AG08395 (cell line): Measurements from ENCODE around the gene ANOS1.
"Not testable (repeated sequence)": the region's sequence is repeated elsewhere in the genome, so short reads cannot be mapped to it uniquely, and the experiment has no call there.

Experiments used
- DNase-seq: peaks from one replicate; pipeline ENCODE4 v3.0.0; 2012; ENCODE audit warnings: mixed read lengths, low spot score

The ANOS1 gene

DNA sequence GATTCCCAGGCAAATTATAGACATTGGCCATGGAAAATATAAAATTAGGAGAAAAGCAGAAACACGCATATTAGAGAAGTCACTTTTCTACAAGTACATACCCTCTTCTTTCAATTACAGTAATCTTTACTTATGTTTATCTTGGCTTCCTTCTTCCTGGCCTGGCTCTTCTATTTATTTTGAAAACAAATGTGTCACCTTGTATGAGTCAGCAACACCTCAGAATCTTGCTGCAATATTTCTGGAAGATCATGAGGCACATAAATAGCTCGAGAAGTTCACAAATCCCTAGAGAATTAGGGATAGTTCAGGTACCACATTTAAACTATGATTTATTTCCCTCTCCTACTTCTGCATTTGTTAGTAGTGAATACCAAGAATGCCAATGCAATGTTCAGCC is 124.6 kb downstream of the ANOS1 start:
- no peak for DNase-seq

DNA sequence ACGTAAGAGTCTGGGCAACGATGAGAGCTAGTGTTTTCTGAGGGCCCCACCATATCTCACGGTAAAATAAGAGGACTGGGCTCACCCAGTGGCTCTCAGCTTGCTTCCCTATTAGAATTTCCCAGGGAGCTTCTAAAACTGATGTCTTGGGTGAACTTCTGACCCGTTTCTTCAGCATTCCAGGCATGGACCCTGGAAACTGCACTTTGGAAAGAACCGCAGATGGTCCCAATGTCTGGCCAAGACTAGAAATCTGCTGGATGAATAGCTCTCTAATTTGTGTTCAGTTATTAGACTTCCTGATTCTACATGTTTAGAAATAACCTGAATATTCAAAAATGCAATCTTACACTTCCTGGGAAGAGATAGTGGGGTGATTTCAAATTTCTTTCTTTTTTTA is 127.8 kb downstream of the ANOS1 start:
- no peak for DNase-seq

- DNase-seq: no peak
Measured at GRCh38 chrX:8591501-8591900, 140.4 kb downstream of the ANOS1 start.

- no peak for DNase-seq
Measured at GRCh38 chrX:8586953-8587352, 145.0 kb downstream of the ANOS1 start.

DNA sequence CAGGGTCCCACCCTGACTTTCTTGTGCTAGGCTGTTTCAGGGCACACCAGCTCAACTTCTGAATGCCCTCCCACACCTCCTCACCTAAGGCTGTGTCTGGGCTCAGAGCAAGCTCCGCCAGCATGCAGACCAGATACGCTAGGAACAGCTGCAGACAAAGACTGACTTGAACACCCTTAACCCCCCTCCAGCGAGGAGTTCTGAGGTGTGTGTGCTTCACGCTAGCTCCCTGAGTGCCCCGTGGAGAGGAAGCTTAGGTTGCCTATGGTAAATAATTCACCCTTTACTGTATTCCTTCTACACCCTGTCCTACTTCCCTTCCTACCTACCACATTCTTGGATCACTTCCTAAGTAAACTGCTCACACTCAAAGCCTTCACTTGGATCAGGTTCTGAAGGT is 152.3 kb downstream of the ANOS1 start:
- no peak for DNase-seq

DNA sequence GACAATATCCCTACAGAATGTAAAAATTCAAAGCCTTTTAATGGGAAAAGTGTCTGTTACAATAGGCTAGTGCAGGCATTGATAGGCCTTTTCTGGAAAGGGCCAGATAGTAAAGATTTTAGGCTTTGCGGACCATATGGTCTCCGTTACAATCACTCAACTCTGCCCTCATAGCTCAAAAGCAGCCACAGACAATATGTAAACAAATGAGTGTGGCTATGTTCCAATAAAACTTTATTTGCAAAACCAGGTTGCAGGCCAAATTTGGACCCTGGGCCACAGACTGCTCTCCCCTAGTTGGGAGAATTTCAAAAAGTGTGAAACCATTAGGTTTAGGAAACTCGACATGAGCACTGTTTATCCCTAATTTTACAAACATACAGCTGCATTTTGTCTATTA is 155.1 kb downstream of the ANOS1 start:
- DNase-seq: no peak

DNA sequence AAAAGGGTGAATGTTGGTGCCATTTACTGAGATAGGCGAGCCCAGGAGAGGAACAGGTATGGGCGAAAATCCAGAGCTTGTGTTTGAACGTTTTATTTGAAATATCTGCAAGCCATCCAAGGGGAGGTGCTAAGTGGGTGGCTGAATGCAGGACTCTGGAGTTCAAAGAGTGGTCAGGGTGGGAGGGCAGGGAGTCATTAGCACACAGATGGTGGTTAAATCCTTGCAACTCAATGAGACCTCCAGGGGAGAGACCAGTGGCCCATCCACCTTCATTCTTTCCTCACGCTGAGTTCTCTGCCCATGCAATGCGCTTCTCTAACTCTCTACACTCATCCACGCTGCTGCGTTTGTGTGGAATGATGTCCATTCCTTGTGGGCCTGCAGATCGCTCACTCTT is 166.2 kb downstream of the ANOS1 start:
- DNase-seq: no peak

- no peak for DNase-seq
Measured at GRCh38 chrX:8548446-8548845, 183.5 kb downstream of the ANOS1 start.

DNA sequence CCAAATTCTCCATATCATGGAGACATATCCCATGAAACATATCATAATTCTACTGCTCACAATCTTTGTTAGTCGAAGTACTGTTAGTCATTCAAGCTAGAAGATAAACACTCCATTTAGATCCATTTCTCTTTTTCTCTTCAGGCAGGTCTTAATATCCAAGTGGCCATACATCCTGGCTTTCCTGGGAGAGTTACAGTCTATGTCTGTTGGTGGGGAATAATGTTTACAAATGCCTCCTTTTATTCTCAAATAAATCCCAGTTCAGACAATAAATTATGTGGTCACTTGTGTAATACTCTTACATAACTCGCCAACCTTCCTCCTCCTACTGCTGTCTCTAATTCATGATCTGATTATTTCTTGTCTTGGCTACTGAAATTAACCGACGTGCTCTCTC is 185.2 kb downstream of the ANOS1 start:
- DNase-seq: no peak

DNA sequence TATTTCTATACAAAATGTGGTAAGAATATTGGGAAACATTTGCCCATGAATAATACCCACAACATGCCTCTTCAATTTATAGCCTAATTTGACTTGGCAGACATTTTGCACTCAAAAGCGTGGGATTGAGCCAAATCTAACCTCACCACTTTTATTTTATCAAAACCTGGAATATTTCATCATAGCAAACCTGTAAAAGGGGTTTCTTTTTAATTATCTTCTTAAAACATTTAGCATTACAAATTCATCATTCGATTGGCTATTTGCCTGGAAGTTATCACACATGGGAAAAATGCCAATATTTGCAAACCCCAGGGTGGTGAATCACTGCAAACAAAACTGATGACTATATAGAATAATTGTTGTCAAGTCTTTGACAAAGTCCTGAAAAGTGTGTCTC is 211.1 kb downstream of the ANOS1 start:
- no peak for DNase-seq

- no peak for DNase-seq
Measured at GRCh38 chrX:8520178-8520577, 211.8 kb downstream of the ANOS1 start.

DNA sequence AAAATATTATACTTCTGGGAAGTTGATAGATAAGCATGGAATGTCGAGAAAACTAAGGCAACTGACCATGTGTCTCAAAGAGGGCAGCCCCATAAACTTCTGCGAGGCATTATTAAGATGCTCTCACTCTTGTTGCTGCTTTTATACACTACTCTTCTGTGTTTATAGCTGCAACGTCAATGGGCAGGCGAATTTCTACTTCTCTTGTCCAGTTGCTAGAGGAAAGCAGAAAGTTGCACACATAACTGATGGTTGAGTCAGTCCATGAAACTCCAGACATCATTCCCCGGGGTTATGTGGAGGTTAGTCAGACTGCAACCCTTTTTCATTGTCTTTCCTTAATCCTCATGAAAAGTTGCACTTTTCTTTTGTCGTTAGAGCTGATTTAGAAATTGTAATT is 227.5 kb downstream of the ANOS1 start:
- no peak for DNase-seq

GRCh38 chrX:8502101-8502500 is 229.8 kb downstream of the ANOS1 start:
- DNase-seq: not testable (repeated sequence)

DNA sequence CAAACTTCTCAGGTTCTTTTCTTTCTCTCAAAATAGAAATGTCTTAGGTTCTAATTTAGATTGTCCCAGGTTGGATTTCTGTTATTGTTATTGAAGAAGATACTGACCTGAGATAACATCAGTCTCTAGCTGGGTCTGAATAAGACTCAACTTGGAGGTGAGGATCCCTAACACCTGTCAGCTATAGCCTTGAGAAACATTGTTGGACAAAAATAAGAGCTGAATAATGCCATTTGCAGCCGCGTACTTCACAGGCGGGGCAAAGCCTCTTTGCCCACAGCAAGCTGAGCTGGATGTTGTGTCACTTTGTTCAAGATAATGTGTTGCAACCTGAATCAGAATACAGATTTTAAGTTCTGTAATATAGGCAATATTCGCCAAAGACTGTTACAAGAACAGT is 231.7 kb downstream of the ANOS1 start:
- no peak for DNase-seq

DNA sequence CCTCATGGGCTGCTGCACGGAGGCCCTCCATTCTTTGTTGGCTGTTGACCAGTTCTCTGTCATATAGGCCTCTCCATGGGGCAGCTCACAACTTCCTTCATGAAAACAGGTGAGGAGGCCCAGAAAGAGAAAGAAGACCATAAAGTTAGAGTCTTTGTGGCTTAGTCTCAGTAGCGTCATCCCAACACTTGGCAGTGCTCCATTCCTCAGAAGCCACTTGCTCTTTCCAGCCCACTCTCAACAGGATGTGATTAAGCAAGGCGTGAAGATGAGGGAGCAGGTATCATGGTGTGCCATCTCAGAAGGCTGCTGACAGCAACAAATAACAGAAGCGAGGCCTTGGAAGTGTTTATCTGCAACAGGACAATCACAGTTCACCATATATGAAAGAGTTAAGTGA is 236.9 kb downstream of the ANOS1 start:
- DNase-seq: not testable (repeated sequence)

GRCh38 chrX:8484360-8484949 is 247.5 kb downstream of the ANOS1 start:
- DNase-seq: no peak
